GM12878 (cell line): Measurements from ENCODE around the gene IMMP2L. TPM values are rescaled to one million over a fixed set of nuclear protein-coding genes. Genes with fewer than 3 reads are reported as not detected.

Source experiments
- ATAC-seq: fragments of 200-7000 bp; cut with Tn5 transposase; 3 replicates; pipeline ENCODE4 v1.9.1; 2020; ENCODE audit warnings: mild to moderate bottlenecking, moderate library complexity
- BruUV-seq: library from RNA; stranded (reverse); fragments of 400-500 nt; replicated peaks from 2 replicates; lab custom pipeline; 2021; lab: Mats Ljungman, UMichigan
- CTCF ChIA-PET: fragments of 300-600 bp; sonication (Branson Sonifier 250); formaldehyde crosslinking; extraction: SDS; loops from one replicate; lab custom pipeline; 2021; ENCODE audit warnings: inconsistent platforms; lab: Yijun Ruan, JAX
- POLR2A ChIA-PET: fragments of 350-600 bp; formaldehyde crosslinking; extraction: SDS; loops from one replicate; lab custom pipeline; 2021; ENCODE audit warnings: inconsistent platforms; lab: Charles Lee
- RAD21 ChIA-PET: fragments of 300-600 bp; sonication (Branson Sonifier 250); formaldehyde crosslinking; loops from one replicate; lab custom pipeline; 2023; ENCODE audit warnings: antibody characterized with exemption; ENCODE audit not compliant: unreplicated experiment; lab: Charles Lee
- SMC1A ChIA-PET: fragments of 300-600 bp; sonication (Branson Sonifier 250); formaldehyde crosslinking; loops from one replicate; lab custom pipeline; 2023; ENCODE audit not compliant: unreplicated experiment, uncharacterized antibody; lab: Charles Lee
- DNase-seq: peaks from one replicate; pipeline ENCODE4 v3.0.0-alpha.2; 2011; ENCODE audit warnings: low read depth, low spot score
- FAIRE-seq: peaks from 3 replicates; lab custom pipeline; 2011; peaks lifted over from hg19 to GRCh38; lab: Jason Lieb, UNC
- H2AFZ ChIP-seq: 2 replicates; pipeline ENCODE4 v1.6.0; 2011; ENCODE audit warnings: low read depth, low read length, control low read depth; ENCODE audit not compliant: control insufficient read depth
- H3K27ac ChIP-seq: 2 replicates; pipeline ENCODE4 v1.5.1; 2011; ENCODE audit warnings: control low read depth; ENCODE audit not compliant: control insufficient read depth, insufficient read depth
- H3K27me3 ChIP-seq, 2 experiments: replicated peaks in 1 of 2; 2 replicates each; pipeline versions ENCODE4 v1.6.0 to v1.6.1; 2011; ENCODE audit warnings: low read length in 1 of 2; ENCODE audit not compliant: control insufficient read depth in 2 of 2, insufficient read depth in 2 of 2
- H3K36me3 ChIP-seq, 2 experiments: 2 replicates each; pipeline ENCODE4 v1.5.1; 2011; ENCODE audit warnings: low read length in 1 of 2; ENCODE audit not compliant: control insufficient read depth in 2 of 2, insufficient read depth in 2 of 2
- H3K4me1 ChIP-seq: 2 replicates; pipeline ENCODE4 v1.6.1; 2011; ENCODE audit warnings: mild to moderate bottlenecking, low read length, moderate library complexity, mixed read lengths; ENCODE audit not compliant: control insufficient read depth, insufficient read depth
- H3K4me2 ChIP-seq: 2 replicates; pipeline ENCODE4 v1.6.0; 2011; ENCODE audit warnings: control low read depth; ENCODE audit not compliant: control insufficient read depth, insufficient read depth
- H3K4me3 ChIP-seq: fragments of 200-600 bp; sonication (generic); 2 replicates; pipeline ENCODE4 v1.5.1; 2016
- H3K79me2 ChIP-seq: 2 replicates; pipeline ENCODE4 v1.6.0; 2011; ENCODE audit warnings: low read length; ENCODE audit not compliant: control insufficient read depth, insufficient read depth
- H3K9ac ChIP-seq: 2 replicates; pipeline ENCODE4 v1.8.0; 2011; ENCODE audit warnings: low read length, control low read depth, mixed read lengths; ENCODE audit not compliant: control insufficient read depth, insufficient read depth
- H3K9me3 ChIP-seq: replicated peaks from 3 replicates; pipeline ENCODE4 v1.5.1; 2011; ENCODE audit warnings: mild to moderate bottlenecking, low read length; ENCODE audit not compliant: control insufficient read depth, insufficient read depth
- H4K20me1 ChIP-seq: 2 replicates; pipeline ENCODE4 v1.6.0; 2011; ENCODE audit not compliant: control insufficient read depth, insufficient read depth
- CHD2 ChIP-seq: IDR thresholded peaks from 2 replicates; pipeline ENCODE4 v1.6.1; 2011; ENCODE audit warnings: low read depth, low read length, improper control_type of control experiment, borderline replicate concordance
- MYC ChIP-seq: IDR thresholded peaks from 2 replicates; pipeline ENCODE4 v1.6.1; 2011; ENCODE audit warnings: mild to moderate bottlenecking, low read length, moderate library complexity, inconsistent platforms; ENCODE audit not compliant: insufficient read depth, insufficient replicate concordance, insufficient read length, severe bottlenecking
- PAX8 ChIP-seq: fragments of 450-650 bp; IDR thresholded peaks from 2 replicates; pipeline ENCODE4 v1.6.1; 2017; ENCODE audit warnings: mild to moderate bottlenecking, moderate library complexity
- POLR2AphosphoS2 ChIP-seq: IDR thresholded peaks from 2 replicates; pipeline ENCODE4 v1.6.1; 2011; ENCODE audit warnings: low read depth, mild to moderate bottlenecking, low read length, improper control_type of control experiment, moderate library complexity
- RBBP5 ChIP-seq: fragments of 200-600 bp; sonication (generic); conservative IDR thresholded peaks from 2 replicates; pipeline ENCODE4 v1.6.1; 2016
- TAF1 ChIP-seq: IDR thresholded peaks from 2 replicates; pipeline ENCODE4 v1.6.1; 2011; ENCODE audit warnings: mild to moderate bottlenecking, low read depth, low read length, borderline replicate concordance
- TCF12 ChIP-seq: IDR thresholded peaks from 2 replicates; pipeline ENCODE4 v1.6.1; 2011; ENCODE audit warnings: low read depth, mild to moderate bottlenecking, low read length
- ZNF274 ChIP-seq: IDR thresholded peaks from one replicate; pipeline ENCODE4 v1.8.0; 2011; ENCODE audit not compliant: insufficient read length, insufficient read depth
- WGBS: methylation state at CpG from one replicate; pipeline ENCODE4 v1.1.6; 2016; ENCODE audit warnings: low lambda C conversion rate; ENCODE audit not compliant: insufficient replicate concordance, insufficient coverage; ENCODE audit errors: missing lambda C conversion rate; 5-methylcytosine and 5-hydroxymethylcytosine counted together
- in situ Hi-C: fragments of 300-500 bp; cut with MboI; formaldehyde crosslinking; loops from 9 replicates; pipeline ENCODE4 v1.14.3; 2018; ENCODE audit warnings: mixed read lengths
- intact Hi-C: fragments of 100-400 bp; cut with micrococcal nuclease; formaldehyde crosslinking; loops from one replicate; pipeline ENCODE4 v1.14.2; 2022; ENCODE audit not compliant: unreplicated experiment
- polyA plus RNA-seq, 11 experiments: library from polyadenylated mRNA; depleted of rRNA in 4 of 11; unstranded in 6 of 11; stranded (reverse) in 5 of 11; fragments of >200 nt; fragmentation: Nextera tagmentation in 4 of 11; fragmentation: Illumina TruSeq in 1 of 11; extraction: Ambion mirVana in 4 of 11; extraction: Trizol in 1 of 11; gene quantifications; 1 replicate in 1 of 11; 2 replicates in 10 of 11; pipeline versions ENCODE4 v1.2.1 to v1.2.3, GENCODE V29; 2011 to 2016; ENCODE audit warnings: inconsistent platforms in 2 of 11, missing spikeins in 2 of 11, low read depth in 1 of 11
- total RNA-seq, 4 experiments: library from RNA; depleted of rRNA in 3 of 4; stranded (reverse); fragments of >200 nt in 3 of 4; fragmentation: Illumina TruSeq in 1 of 4; extraction: Trizol in 1 of 4; gene quantifications; 2 replicates each; pipeline versions ENCODE4 v1.2.1 to v1.2.3, GENCODE V29; 2013 to 2021
- TF ChIP-seq, protein P1 (sequence below): IDR thresholded peaks from 2 replicates; pipeline ENCODE4 v1.6.1; 2011; ENCODE audit warnings: low read depth, mild to moderate bottlenecking, low read length, moderate library complexity, borderline replicate concordance; ENCODE audit errors: extremely low read depth
- TF ChIP-seq, protein P2 (sequence below): fragments of 450-650 bp; IDR thresholded peaks from 2 replicates; pipeline ENCODE4 v1.6.1; 2017; ENCODE audit warnings: mild to moderate bottlenecking, moderate library complexity
- TF ChIP-seq, protein P3 (sequence below): fragments of 150-350 bp; IDR thresholded peaks from 2 replicates; pipeline ENCODE4 v1.6.1; 2016; ENCODE audit warnings: low read depth, low read length

IMMP2L gene
- total and polyA plus RNA-seq, 10 of the 15 experiments (the other 5 are each of a cell fraction or from before 2014, with no cell fraction given) = 12.6 to 46.3 (median 19.6) TPM

DNA sequence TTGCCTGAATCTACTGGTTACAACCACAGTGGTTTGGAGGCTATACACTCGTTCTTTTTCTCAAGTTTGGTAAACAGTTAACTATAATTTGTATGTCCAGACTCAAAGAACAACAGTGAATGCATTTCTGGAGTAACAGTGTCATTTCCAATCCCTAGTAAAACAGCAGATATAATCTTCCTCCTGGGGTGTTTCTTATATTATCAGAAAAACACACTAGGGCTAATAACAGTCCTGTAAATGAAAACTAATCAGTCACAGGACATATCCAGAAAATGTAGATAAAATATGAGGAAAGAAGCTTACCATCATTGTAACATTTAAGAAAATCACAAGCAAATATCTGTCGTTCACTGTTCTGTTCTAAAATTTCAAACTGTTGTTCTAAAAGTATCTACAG, 388.8 kb downstream of the IMMP2L start (continued):
- TF ChIP-seq, protein P1, sequence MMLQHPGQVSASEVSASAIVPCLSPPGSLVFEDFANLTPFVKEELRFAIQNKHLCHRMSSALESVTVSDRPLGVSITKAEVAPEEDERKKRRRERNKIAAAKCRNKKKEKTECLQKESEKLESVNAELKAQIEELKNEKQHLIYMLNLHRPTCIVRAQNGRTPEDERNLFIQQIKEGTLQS = no peak
- TF ChIP-seq TAF1 (no peak), RBBP5 (no peak), PAX8 (no peak), CHD2 (no peak)

DNA sequence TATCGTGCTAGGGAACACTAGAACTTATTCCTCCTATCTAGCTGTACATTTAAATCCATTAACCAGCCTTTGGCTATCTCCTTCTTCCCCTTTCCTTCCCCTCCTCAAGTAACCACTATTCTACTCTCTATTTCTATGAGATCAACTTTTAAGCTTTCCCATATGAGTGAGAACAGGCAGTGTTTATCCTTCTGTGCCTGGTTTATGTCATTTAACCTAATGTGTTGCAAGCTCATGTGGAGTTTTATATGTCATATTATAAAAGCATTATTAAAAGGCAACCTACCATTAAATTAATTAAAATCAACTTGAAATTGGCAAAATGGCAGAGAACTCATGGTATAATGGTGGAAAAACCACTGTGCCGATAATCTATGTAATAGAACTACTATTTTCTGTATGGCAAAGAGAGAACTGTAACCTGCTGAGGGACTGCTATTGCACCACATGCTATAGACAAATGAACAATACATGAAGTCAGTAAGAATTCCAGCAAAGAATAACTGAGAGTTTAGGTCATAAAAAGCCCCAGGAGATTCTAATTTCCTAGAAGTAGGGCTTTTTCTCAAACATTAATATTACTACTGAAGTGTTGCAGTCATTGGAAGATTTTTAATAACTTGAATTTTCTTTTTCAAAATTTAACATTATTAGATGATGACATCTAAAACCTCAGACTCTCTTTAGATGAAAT, 389.6 kb downstream of the IMMP2L start:
- TF ChIP-seq ZNF274 (no peak), MYC (no peak), POLR2AphosphoS2 (no peak), TCF12 (no peak)
- TF ChIP-seq, protein P2, sequence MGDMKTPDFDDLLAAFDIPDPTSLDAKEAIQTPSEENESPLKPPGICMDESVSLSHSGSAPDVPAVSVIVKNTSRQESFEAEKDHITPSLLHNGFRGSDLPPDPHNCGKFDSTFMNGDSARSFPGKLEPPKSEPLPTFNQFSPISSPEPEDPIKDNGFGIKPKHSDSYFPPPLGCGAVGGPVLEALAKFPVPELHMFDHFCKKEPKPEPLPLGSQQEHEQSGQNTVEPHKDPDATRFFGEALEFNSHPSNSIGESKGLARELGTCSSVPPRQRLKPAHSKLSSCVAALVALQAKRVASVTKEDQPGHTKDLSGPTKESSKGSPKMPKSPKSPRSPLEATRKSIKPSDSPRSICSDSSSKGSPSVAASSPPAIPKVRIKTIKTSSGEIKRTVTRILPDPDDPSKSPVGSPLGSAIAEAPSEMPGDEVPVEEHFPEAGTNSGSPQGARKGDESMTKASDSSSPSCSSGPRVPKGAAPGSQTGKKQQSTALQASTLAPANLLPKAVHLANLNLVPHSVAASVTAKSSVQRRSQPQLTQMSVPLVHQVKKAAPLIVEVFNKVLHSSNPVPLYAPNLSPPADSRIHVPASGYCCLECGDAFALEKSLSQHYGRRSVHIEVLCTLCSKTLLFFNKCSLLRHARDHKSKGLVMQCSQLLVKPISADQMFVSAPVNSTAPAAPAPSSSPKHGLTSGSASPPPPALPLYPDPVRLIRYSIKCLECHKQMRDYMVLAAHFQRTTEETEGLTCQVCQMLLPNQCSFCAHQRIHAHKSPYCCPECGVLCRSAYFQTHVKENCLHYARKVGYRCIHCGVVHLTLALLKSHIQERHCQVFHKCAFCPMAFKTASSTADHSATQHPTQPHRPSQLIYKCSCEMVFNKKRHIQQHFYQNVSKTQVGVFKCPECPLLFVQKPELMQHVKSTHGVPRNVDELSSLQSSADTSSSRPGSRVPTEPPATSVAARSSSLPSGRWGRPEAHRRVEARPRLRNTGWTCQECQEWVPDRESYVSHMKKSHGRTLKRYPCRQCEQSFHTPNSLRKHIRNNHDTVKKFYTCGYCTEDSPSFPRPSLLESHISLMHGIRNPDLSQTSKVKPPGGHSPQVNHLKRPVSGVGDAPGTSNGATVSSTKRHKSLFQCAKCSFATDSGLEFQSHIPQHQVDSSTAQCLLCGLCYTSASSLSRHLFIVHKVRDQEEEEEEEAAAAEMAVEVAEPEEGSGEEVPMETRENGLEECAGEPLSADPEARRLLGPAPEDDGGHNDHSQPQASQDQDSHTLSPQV = no peak
- TF ChIP-seq, protein P3, sequence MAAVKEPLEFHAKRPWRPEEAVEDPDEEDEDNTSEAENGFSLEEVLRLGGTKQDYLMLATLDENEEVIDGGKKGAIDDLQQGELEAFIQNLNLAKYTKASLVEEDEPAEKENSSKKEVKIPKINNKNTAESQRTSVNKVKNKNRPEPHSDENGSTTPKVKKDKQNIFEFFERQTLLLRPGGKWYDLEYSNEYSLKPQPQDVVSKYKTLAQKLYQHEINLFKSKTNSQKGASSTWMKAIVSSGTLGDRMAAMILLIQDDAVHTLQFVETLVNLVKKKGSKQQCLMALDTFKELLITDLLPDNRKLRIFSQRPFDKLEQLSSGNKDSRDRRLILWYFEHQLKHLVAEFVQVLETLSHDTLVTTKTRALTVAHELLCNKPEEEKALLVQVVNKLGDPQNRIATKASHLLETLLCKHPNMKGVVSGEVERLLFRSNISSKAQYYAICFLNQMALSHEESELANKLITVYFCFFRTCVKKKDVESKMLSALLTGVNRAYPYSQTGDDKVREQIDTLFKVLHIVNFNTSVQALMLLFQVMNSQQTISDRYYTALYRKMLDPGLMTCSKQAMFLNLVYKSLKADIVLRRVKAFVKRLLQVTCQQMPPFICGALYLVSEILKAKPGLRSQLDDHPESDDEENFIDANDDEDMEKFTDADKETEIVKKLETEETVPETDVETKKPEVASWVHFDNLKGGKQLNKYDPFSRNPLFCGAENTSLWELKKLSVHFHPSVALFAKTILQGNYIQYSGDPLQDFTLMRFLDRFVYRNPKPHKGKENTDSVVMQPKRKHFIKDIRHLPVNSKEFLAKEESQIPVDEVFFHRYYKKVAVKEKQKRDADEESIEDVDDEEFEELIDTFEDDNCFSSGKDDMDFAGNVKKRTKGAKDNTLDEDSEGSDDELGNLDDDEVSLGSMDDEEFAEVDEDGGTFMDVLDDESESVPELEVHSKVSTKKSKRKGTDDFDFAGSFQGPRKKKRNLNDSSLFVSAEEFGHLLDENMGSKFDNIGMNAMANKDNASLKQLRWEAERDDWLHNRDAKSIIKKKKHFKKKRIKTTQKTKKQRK = no peak
- no peak overlapping the region for H3K9ac ChIP-seq
- WGBS = 35% methylated on average over 2 of the region's 2 CpGs
- H2AFZ ChIP-seq = no peak overlapping the region
- no peaks in the 10 kb centered on the region for H3K4me1 ChIP-seq
- in situ Hi-C loops (no loop called here), intact Hi-C loops (no loop called here)
- H3K27me3 ChIP-seq = no peaks in the 10 kb centered on the region
- ChIA-PET SMC1A (interaction anchor here (1.3 kb wide), 1 partner anchor 11 kb away, joined by 4 read pairs; no protein-coding TSS in a partner anchor), RAD21 (no interaction called here), POLR2A (no interaction called here), CTCF (interaction anchor here (1.0 to 1.1 kb wide), 2 partner anchors 12 to 85 kb away, joined by 3 read pairs; no protein-coding TSS in a partner anchor)
- H4K20me1 ChIP-seq = no peaks in the 10 kb centered on the region
- ATAC-seq = no peak
- BruUV-seq = no TSS peak
- H3K36me3 ChIP-seq = no peaks in the 10 kb centered on the region
- no peak overlapping the region for H3K27ac ChIP-seq
- no peak overlapping the region for H3K4me2 ChIP-seq
- H3K9me3 ChIP-seq = no peaks in the 10 kb centered on the region
- no peak overlapping the region for H3K4me3 ChIP-seq
- FAIRE-seq = no peak
- no peak for DNase-seq
- no peaks in the 10 kb centered on the region for H3K79me2 ChIP-seq
